Globus pallidus (tissue), 1 donor: ENCODE measurements around the gene KIRREL1.
A peak's percentile ranks its signal among the peaks of the same experiment; 100 is the strongest.

Experiments
- DNase-seq: peaks from one replicate; pipeline ENCODE4 v3.0.0-alpha.2; 2015; ENCODE audit warnings: low spot score

Gene KIRREL1

DNA sequence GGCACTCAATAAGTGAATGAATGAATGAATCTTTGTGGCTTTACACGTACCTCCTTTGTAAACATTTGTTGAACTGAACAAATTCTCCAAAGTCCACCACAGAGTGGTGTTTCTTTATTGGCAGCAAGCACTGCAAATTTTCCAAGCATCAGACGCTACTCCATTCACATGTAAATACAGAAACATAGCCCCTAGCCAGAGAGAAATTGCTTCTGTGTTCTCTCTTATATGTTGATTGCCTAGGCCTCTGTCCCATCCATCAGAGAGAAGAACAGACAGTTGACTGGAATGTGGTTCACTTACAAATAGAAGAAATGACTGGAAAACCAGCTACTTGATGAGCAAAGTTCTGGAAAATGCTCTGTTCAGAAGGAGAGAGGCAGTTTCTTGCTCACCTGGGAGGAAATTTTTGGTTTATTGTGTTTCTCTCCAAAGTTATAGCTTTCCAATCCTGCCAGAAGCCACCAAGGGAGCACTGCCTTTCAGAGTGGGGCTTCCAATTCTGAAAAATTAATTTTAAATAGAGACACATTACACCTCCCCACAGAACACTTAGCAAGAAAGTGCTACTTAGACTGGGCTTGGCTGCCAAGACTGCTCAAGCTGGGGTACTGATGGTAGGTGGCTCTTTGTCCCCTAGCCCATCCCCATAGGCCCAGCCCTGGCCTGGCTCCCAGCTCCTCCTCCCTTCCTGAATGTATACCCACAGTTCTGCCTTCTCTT, 18.1 kb upstream of the KIRREL1 start:
- no peak for DNase-seq

- DNase-seq: no peak
Observed at GRCh38 chr1:157976888-157977287, 16.6 kb upstream of the KIRREL1 start.

DNA sequence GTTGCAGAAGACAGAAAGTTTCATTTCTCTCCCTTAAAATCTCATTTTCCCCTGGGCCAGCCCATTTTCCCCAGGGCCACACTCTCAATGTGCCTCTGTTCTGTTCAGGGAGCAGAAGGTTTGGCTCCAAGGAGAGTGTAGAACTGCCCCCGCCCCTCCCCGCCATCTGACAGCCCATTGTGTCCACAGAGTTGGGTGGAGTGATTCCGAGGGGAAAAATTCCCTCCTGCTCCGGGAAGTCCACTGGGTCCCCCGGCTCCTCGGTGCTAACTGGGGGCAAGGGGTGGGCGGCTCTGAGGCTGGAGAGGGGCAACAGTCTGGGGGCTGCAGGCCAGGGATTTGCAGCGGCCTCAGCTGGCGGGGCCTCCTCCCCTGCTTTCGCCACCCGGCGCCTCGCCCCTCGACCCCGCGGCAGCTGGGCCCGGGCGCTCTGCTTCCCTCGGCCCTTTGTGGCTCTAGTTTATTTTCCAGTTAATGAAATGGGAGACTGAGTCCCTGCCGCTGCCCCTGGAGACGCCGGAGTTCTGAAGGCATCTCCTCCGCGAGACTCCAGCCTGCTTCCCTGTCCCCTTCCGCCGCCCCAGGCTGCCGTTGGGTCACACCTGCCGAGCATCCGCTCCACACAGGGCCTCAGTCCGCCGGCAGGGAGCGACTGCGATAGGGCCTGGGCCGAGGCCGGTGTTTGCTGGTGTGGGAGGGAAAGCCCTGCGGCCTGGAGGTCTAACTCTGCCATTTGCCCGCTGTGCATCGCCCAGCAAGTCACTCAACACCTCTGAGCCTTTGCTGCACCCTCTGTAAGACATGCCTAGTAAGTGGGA, 14.7 kb upstream of the KIRREL1 start:
- DNase-seq: no peak

DNA sequence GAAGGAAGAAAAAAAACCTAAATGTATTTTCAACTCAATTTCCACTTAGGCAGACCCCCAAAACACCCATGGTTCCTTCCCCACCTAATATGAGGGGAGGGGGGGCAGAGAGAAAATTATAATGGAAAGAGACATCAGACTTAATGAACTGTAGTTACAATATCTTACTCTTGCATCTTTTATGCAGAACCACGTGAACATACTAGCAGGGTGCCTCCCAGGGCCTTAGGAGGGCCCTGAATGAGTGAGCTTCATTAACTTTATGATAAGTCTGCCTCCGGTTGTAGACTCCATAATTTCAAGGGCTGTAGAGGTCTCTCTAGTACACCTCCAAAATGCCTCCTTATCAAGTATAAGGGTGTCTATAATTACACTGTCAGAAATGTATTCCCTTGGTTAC, 11.3 kb upstream of the KIRREL1 start:
- no peak for DNase-seq

- no peak for DNase-seq
Observed at GRCh38 chr1:157983787-157984186, 9.7 kb upstream of the KIRREL1 start.

GRCh38 chr1:157984469-157984868, 9.0 kb upstream of the KIRREL1 start:
- no peak for DNase-seq

DNA sequence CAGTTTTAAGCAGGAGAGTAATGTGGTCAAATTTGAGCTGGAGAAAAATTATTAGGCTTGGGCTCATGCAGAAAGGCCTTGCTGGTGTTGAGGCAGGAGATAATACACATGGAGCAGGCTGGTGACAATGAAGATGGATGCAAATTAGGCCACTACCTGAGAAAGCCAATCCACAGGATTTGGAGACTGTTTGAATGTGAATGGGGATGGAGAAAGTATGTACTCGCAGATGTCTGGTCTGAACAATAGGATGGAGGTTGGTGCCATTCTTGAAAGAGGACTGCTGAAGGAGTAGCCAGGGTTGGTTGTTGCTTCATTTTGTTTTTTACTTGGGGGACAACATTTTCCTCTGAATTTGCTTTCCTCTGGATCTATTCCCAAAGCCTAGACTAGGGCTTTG, 8.0 kb upstream of the KIRREL1 start:
- no peak for DNase-seq

- no peak for DNase-seq
Observed at GRCh38 chr1:157988002-157988401, 5.4 kb upstream of the KIRREL1 start.

DNA sequence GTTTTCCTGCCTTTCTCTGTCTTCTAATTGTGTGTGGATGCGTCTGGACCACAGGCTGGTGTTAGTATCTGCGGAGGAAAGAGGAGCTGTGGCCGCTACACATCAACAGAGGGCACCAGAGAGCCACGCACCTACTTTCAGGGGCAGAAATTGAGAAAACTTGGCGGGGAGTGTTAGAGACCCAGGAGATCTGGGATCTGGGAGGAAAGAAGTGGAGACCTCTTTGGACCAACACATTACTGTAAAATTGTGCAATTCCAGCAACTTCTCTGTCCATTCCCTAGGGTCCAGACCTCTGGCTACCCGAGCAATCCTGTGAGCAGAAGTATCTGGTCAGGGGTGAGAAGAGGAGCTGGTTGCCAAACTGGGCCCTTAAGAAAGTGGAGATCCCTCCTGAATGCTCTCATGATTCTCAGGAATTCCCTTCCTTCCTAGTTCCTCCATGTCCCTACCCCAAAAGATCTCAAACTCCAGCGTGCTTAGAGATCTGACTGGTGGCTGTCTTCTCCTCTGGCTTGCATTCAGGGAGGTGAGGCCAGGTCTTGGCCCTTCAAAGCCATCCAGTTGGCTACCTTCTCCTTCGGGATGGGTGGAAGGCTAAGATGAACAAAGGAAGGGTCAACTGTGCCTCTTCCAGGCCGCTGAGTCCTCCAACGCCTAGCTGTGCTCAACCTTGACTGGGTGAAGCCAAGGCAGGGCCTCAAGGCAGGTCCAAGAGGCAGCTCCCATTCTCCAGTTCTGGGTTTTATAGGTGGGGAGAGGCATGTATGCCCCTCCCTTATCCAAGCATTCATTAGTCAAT, 1.2 kb upstream of the KIRREL1 start:
- peak; percentile 47 for DNase-seq

DNA sequence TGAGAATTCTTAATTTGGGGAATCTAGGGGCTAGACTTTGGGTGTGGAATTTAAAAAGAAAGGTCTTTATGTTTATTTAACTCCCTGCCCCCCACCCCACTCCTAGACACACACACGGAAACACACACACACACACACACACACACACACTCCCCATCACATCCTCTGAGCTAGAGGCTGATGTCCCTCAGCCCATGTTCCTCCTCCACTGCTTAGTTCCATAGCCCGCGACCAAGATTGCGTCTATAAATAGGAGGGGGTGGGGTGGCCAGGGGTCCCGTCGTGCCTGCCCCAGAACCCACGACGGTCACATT, 655 bp upstream of the KIRREL1 start:
- DNase-seq: no peak

GRCh38 chr1:157993918-157994605, 617 bp downstream of the KIRREL1 start:
- no peak for DNase-seq

- DNase-seq: no peak
Observed at GRCh38 chr1:157994704-157995582, 1.5 kb downstream of the KIRREL1 start.

DNA sequence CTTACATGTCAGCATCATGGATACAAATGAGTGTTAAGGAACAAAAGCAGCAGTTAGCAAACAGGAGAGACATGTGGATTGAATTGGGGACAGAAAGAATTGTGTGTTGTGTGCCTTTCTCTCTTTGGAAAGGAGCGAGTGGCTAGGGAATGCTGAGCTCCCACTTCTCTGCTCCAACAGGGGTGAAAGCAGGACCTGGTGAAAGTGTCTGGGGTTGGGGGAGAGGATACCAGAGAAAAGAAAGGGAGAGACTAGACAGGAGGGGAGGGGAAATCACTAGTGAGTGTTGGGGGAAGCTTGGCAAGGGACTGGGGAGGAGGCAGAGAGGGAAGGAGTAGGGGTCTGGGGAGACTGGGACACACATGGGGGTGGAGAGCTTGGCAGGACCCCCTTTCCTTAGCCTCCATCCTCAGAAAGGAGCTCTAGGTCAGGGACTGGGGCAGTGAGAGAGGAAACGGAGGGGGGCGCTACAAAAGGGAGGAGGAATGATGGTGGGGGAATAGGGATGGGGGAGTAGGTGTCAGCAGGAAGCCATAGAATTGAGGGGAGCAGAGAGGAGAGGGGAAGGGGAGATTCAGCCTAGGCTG, 2.2 kb downstream of the KIRREL1 start:
- DNase-seq: no peak

- DNase-seq: no peak
Observed at GRCh38 chr1:157996433-157996832, 3.0 kb downstream of the KIRREL1 start.

- DNase-seq: no peak
Observed at GRCh38 chr1:158000507-158000906, 7.1 kb downstream of the KIRREL1 start.

DNA sequence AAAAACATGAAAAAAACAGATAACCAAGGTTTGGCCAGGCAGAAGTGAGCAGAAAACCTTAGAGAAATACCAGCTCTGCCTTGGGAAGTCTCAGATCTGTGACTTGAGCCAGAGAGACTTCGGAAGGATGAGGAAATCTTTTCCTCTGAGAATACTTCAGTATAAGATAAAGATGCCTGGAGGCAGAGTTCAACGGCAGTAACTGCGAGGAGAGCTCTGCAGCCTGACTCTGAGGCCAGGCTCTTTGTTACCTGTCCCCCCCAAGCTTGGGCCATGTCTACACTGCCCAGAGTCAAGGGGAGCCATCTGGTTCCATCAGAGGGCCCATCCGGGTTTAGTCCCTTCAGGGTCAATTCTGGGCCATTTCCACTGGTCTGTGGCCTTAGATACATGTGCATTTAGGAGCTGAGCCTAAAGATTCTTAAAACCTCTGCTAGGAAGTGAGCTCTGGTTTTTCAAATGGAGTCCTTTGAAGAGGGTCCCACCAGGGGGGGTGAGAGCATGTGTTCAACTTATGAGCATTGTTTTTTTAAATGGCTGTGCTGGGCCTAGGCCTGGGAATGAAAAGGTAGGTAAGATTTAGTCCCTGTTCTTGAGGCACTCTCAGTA, 8.7 kb downstream of the KIRREL1 start:
- no peak for DNase-seq

DNA sequence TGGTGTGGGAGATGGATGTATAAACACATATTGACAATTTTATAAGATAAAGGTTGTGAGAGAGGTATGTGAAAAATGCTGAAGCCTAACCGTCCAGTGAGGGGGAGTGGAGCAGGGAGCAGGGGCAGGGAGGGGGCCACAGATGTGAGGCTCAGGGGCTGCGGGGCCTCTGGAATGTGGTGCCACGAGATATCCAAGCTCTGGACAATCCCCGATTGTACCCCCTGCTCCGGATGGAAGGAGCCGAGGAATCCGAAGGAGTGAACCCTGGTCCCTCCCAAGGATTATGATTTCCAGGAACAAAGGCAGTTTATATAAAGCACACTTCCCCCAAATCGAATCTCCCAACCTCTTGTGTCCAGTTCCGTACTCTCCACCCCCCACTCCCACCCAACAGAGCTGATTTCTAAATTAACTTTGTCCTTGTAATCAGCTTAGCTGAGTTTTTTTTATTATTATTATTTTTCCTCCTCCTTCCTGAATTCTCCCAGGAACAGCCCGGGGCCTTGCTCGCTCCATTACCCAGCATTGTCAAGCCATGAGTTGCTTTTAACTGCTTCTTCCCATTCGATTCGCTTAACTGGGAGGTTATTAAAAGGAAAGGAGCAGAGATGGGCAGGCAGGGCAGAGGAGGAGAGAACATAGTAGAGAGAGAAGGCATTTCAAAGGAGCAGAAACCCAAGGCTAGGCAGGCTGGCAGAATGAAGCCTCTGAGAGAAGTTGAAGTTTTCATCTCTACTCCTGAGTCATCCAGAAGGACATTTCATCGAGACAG, 9.4 kb downstream of the KIRREL1 start:
- no peak for DNase-seq

DNA sequence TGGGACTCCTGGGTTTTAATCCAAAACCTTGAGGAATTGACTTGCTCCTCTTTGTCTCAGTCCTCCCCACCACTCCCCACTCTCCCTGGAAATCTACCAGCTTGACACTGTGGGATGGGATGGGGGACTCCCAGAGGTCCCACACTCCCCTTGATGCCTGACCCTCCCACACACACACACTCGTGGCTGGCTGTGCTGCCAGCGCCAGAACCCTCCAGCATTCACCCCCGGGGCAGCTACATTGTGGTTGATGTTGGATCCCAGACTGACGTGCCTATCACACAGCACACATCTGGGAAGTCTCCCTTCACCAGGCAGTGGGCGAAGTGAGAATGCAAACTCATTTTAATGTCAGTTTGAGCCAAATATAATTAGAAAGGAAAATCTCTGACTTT, 10.0 kb downstream of the KIRREL1 start:
- no peak for DNase-seq

DNA sequence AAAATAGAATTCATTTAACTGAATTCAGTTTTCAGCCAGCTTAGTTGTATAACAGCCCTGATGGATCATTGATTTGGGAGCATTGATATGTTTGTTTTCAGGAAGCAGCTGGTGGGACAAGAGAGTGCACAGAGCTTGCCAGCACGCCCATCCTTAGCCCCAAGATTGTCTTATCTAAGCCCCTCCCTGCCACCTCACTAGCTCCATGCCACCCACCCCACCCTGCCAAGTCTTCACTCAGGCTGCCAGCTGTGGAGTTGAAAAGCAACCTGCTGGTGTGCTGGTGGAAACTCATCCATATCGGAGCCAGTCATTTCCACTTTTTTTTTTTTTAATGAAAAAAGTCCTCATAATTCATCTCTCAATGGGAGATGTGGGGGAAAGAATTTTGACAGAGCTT, 11.8 kb downstream of the KIRREL1 start:
- DNase-seq: no peak

- no peak for DNase-seq
Observed at GRCh38 chr1:158007180-158007579, 13.7 kb downstream of the KIRREL1 start.
